ENCODE results near the gene ZNF578.
"Not testable (repeated sequence)": the region's sequence is repeated elsewhere in the genome, so short reads cannot be mapped to it uniquely, and the experiment has no call there.

The ZNF578 gene

GRCh38 chr19:52516191-52516590, 62.8 kb downstream of the ZNF578 start:
- no peak for DNase-seq

- no peak for DNase-seq
Observed at GRCh38 chr19:52518646-52519045, 65.3 kb downstream of the ZNF578 start.

- not testable (repeated sequence) for DNase-seq
Observed at GRCh38 chr19:52519175-52519574, 65.8 kb downstream of the ZNF578 start.

GRCh38 chr19:52520013-52520412, 66.7 kb downstream of the ZNF578 start:
- DNase-seq, result no peak

- no peak for DNase-seq
Observed at GRCh38 chr19:52522551-52522950, 69.2 kb downstream of the ZNF578 start.

GRCh38 chr19:52524086-52524485, 70.7 kb downstream of the ZNF578 start:
- no peak for DNase-seq

GRCh38 chr19:52527134-52527955, 74.0 kb downstream of the ZNF578 start, which contains the start of gene ZNF808:
Gene ZNF808 (plus strand): TSS chr19:52527668. CDS start chr19:52543285, 15,617 bp downstream.
- peak; percentile 99 for DNase-seq

GRCh38 chr19:52527956-52528351, 74.6 kb downstream of the ZNF578 start:
- peak; percentile 1 for DNase-seq

- DNase-seq, result no peak
Observed at GRCh38 chr19:52532480-52532879, 79.1 kb downstream of the ZNF578 start.

GRCh38 chr19:52533901-52534300, 80.5 kb downstream of the ZNF578 start:
- no peak for DNase-seq

GRCh38 chr19:52535385-52535770, 82.0 kb downstream of the ZNF578 start:
- DNase-seq, result peak; percentile 2

- DNase-seq, result peak; percentile 87
Observed at GRCh38 chr19:52535771-52536447, 82.6 kb downstream of the ZNF578 start.

- peak; percentile 27 for DNase-seq
Observed at GRCh38 chr19:52536448-52536800, 83.1 kb downstream of the ZNF578 start.

- DNase-seq, result not testable (repeated sequence)
Observed at GRCh38 chr19:52538815-52539214, 85.5 kb downstream of the ZNF578 start.

GRCh38 chr19:52541176-52541575, 87.8 kb downstream of the ZNF578 start:
- DNase-seq, result not testable (repeated sequence)

- no peak for DNase-seq
Observed at GRCh38 chr19:52541608-52542007, 88.3 kb downstream of the ZNF578 start.

GRCh38 chr19:52542541-52542940, 89.2 kb downstream of the ZNF578 start:
- not testable (repeated sequence) for DNase-seq

- DNase-seq, result peak; percentile 4
Observed at GRCh38 chr19:52542984-52543664, 89.8 kb downstream of the ZNF578 start.

GRCh38 chr19:52554216-52554971, 101.0 kb downstream of the ZNF578 start:
- DNase-seq, result no peak

- no peak for DNase-seq
Observed at GRCh38 chr19:52557231-52557995, 104.1 kb downstream of the ZNF578 start.

- not testable (repeated sequence) for DNase-seq
Observed at GRCh38 chr19:52558732-52559445, 105.5 kb downstream of the ZNF578 start.
